Motor neuron (in vitro differentiated cells): ENCODE measurements around the gene HEPHL1. TPM values are rescaled to one million over a fixed set of nuclear protein-coding genes. Genes with fewer than 3 reads are reported as not detected.
"Not testable (repeated sequence)": the region's sequence is repeated elsewhere in the genome, so short reads cannot be mapped to it uniquely, and the experiment has no call there.

Source experiments
- ATAC-seq, 8 experiments: fragments of 200-7000 bp; cut with Tn5 transposase; replicated peaks in 6 of 8; 2 replicates each; pipeline ENCODE4 v1.8.0; 2021; ENCODE audit warnings: mild to moderate bottlenecking in 8 of 8, moderate library complexity in 8 of 8
- H3K27ac ChIP-seq, 2 donors: fragments of 250-450 bp; sonication (Bioruptor Pico); 2 replicates each; pipeline ENCODE4 v1.9.0; 2021; ENCODE audit warnings: antibody characterized with exemption in 2 of 2, mild to moderate bottlenecking in 2 of 2, moderate library complexity in 1 of 2
- H3K4me1 ChIP-seq, 2 donors: fragments of 250-450 bp; sonication (Bioruptor Pico); replicated peaks in 1 of 2; 2 replicates each; pipeline ENCODE4 v1.6.1; 2021; ENCODE audit warnings: antibody characterized with exemption in 2 of 2, mild to moderate bottlenecking in 2 of 2, moderate library complexity in 1 of 2
- H3K4me3 ChIP-seq, 5 donors: fragments of 250-450 bp; sonication (Bioruptor Pico); 2 replicates each; pipeline ENCODE4 v1.9.0; 2021; ENCODE audit warnings: antibody characterized with exemption in 5 of 5, mild to moderate bottlenecking in 5 of 5, moderate library complexity in 4 of 5
- WGBS, 10 experiments: fragments of 450-650 bp; shearing (Covaris generic); methylation state at CpG; one replicate each; pipeline ENCODE4 v1.0.0; 2022; 5-methylcytosine and 5-hydroxymethylcytosine counted together
- in situ Hi-C, 9 experiments: fragments of 400-800 bp; cut with MboI; loops; one replicate each; pipeline ENCODE4 v1.15.0; 2021; ENCODE audit warnings: low sequenced_read_pairs in 9 of 9, low pct_unique_long_range_greater_than_20kb in 2 of 9; ENCODE audit not compliant: unreplicated experiment in 9 of 9
- total RNA-seq, 8 experiments: library from RNA; unstranded; fragments of 300-600 nt; gene quantifications; 2 replicates each; pipeline versions ENCODE4 v1.2.3 to v1.2.4, GENCODE V29; 2022

Gene HEPHL1, protein sequence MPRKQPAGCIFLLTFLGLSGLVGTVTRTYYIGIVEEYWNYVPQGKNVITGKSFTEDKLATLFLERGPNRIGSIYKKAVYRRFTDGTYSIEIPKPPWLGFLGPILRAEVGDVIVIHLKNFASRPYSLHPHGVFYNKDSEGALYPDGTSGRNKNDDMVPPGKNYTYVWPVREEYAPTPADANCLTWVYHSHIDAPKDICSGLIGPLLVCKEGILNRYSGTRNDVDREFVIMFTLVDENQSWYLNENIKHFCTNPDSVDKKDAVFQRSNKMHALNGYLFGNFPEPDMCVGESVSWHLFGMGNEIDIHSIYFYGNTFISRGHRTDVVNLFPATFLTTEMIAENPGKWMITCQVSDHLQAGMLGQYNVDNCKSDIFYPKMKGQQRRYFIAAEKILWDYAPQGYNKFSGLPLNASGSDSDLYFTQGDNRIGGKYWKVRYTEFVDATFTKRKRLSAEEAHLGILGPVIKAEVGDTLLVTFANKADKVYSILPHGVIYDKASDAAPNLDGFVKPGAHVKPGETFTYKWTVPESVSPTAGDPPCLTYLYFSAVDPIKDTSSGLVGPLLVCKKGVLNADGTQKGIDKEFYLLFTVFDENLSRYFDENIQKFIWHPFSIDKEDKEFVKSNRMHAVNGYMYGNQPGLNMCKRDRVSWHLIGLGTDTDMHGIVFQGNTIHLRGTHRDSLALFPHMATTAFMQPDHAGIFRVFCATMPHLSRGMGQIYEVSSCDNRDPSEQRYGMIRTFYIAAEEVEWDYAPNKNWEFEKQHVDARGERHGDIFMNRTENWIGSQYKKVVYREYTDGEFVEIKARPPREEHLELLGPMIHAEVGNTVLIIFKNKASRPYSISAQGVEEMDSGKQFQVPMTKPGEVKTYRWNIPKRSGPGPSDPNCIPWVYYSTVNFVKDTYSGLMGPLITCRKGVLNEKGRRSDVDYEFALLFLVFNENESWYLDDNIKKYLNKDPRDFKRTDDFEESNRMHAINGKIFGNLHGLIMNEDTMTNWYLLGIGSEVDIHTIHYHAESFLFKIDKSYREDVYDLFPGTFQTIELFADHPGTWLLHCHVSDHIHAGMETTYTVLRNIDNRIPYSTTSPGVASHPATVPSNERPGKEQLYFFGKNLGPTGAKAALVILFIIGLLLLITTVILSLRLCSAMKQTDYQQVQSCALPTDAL
- under 1 TPM in 6 of 8 experiments, not detected in 2; under 0.01 to 0.14 (median 0.09) TPM for total RNA-seq

- Histone ChIP-seq H3K27ac (no peak within 1 kb of the TSS), H3K4me3 (no peak within 1 kb of the TSS), H3K4me1 (no peaks in the 10 kb centered on the region)
- WGBS, 10 experiments, result 0 to 86% (median 66%) methylated on average over 2 to 8 of the region's 11 CpGs; no CpG with 5 or more reads in 3 of the 10 experiments
- in situ Hi-C loops, result no loop called here
- ATAC-seq, result no peak
Observed at GRCh38 chr11:94020777-94021481, at the start of gene HEPHL1. Gene HEPHL1, plus strand, starts transcription at chr11:94021354. Its CDS starts 15 bp downstream, at chr11:94021369.

DNA sequence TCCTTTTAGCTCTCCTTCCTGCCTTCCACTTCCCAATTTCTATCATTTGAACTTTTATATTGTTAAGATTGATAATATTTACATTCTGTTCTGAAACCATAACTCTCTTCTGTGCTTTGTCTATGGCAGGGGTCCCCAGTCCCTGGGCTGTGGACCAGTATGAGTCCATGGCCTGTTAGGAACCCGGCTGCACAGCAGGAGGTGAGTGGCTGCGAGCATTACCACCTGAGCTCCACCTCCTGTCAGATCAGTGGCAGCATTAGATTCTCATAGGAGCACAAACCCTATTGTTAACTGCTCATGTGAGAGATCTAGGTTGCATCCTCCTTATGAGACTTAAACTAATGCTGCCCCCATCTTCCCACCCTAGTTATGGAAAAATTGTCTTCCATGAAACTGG is 48.4 kb upstream of the HEPHL1 start:
- 0 to 86% (median 55%) methylated on average over 1 to 2 of the region's 2 CpGs; no CpG with 5 or more reads in 6 of the 10 experiments for WGBS, 10 experiments
- Histone ChIP-seq H3K4me1 (no peaks in the 10 kb centered on the region), H3K27ac (no peak overlapping the region), H3K4me3 (no peak overlapping the region)
- no peak for ATAC-seq
- in situ Hi-C loops, result no loop called here

DNA sequence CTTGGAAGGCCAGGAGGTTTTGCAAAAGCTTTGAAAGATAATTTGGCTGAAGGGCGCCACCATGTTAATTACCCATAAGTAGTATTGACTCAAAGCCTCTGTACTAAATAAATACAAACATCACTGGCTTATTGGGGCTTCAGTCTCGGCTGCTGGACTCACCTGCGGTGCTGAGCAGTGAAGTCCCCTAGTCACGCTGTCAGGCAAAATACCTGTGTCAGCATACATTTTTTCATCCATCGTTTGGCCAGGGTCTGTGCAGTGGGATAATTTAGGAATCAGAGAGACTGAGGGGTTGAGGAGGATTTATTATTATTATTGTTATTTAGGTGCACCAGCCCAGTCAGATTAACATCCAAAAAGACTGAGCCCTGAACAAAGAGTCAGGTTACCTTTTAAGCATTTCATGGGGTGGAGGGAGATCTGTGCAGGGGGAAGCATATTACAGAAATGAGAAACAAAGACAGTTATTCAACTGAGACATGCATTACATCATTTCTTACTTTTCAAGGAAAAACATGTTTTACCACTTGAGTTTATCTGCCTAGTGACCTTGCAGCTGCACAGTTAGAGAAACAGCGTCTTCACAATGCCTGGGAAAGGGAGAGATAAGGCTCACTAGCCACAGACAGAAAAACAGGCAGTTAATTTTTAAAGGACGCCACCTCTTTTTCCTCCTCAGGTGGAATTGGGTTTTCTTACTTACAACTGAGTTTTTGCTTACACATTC is 47.7 kb upstream of the HEPHL1 start:
- ATAC-seq, H3K4me1 ChIP-seq, in situ Hi-C loops, H3K27ac ChIP-seq, H3K4me3 ChIP-seq: not testable (repeated sequence)
- 10 to 91% (median 72%) methylated on average over 2 to 6 of the region's 7 CpGs for WGBS, 10 experiments

GRCh38 chr11:93974759-93975158 is 46.4 kb upstream of the HEPHL1 start:
- H3K4me3 ChIP-seq, result no peak overlapping the region
- ATAC-seq, result no peak
- in situ Hi-C loops, result no loop called here
- H3K4me1 ChIP-seq, result no peaks in the 10 kb centered on the region
- H3K27ac ChIP-seq, result no peak overlapping the region

GRCh38 chr11:93976577-93977254 is 44.4 kb upstream of the HEPHL1 start:
- ATAC-seq, in situ Hi-C loops, H3K4me3 ChIP-seq, H3K4me1 ChIP-seq, H3K27ac ChIP-seq: not testable (repeated sequence)
- WGBS, 10 experiments, result 0 to 80% (median 60%) methylated on average over 1 to 3 of the region's 3 CpGs; no CpG with 5 or more reads in 4 of the 10 experiments

DNA sequence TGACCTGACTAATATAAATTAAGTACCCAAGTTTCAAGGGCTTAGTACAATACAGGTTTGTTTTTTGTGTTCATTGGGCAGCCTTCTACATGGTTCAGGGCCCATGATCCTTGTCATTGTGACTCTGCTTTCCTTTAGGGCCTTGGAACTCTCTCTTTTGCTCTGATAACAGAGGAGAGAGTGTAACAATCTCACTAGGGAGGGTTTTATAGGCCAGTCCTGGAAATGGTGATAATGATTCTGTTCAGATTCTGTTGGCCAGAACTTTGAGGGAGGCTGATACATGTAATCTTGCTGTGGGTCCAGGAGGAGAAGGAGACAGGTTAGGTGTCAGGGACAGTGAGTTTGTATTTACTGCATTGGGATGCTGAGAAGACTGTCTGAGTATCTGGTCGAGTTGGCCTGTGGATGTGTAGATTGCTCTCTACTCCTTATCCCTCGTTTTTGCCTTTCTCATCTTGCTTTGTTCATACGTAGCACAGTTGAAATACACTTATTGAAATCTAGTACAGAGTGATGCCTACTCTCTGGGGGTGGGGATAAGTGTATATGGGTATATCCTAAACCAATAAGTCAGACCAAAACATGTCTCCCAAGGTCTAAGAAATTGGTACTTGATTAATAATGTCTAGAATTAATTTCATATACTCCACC is 37.5 kb upstream of the HEPHL1 start:
- ATAC-seq, result no peak
- in situ Hi-C loops, result no loop called here
- Histone ChIP-seq H3K4me1 (no peaks in the 10 kb centered on the region), H3K4me3 (no peak overlapping the region), H3K27ac (no peak overlapping the region)
- WGBS, 10 experiments, result 0 to 64% (median 31%) methylated on average over 1 to 3 of the region's 3 CpGs; no CpG with 5 or more reads in 3 of the 10 experiments

GRCh38 chr11:93984196-93984567 is 37.0 kb upstream of the HEPHL1 start:
- H3K4me1 ChIP-seq, result no peaks in the 10 kb centered on the region
- H3K27ac ChIP-seq, result no peak overlapping the region
- in situ Hi-C loops, result no loop called here
- WGBS, 10 experiments, result 0 to 90% (median 74%) methylated on average over 1 of the region's 1 CpG; no CpG with 5 or more reads in 6 of the 10 experiments
- H3K4me3 ChIP-seq, result no peak overlapping the region
- ATAC-seq, result peak in 2 of 8 experiments; percentile 56 to 72

- no peak for ATAC-seq
Observed at GRCh38 chr11:93984936-93985335, 36.2 kb upstream of the HEPHL1 start.

GRCh38 chr11:93986716-93987115 is 34.4 kb upstream of the HEPHL1 start:
- in situ Hi-C loops, result no loop called here
- ATAC-seq, result peak in 2 of 8 experiments; percentile 61 to 70
- WGBS, 10 experiments, result 0 to 81% (median 40%) methylated on average over 1 to 3 of the region's 3 CpGs; no CpG with 5 or more reads in 3 of the 10 experiments
- H3K4me3 ChIP-seq, result no peak overlapping the region
- no peak overlapping the region for H3K27ac ChIP-seq
- no peaks in the 10 kb centered on the region for H3K4me1 ChIP-seq

More at GRCh38 chr11:93984936-93985335, 36.2 kb upstream of the HEPHL1 start:
- Histone ChIP-seq H3K27ac (no peak overlapping the region), H3K4me1 (no peaks in the 10 kb centered on the region), H3K4me3 (no peak overlapping the region)
- 0 to 100% (median 44%) methylated on average over 1 to 2 of the region's 2 CpGs; no CpG with 5 or more reads in 1 of the 10 experiments for WGBS, 10 experiments
- in situ Hi-C loops, result no loop called here

- ATAC-seq, result no peak
- in situ Hi-C loops, result no loop called here
- Histone ChIP-seq H3K4me1 (no peaks in the 10 kb centered on the region), H3K27ac (no peak overlapping the region), H3K4me3 (no peak overlapping the region)
- WGBS, 10 experiments, result 0 to 100% (median 62%) methylated on average over 1 of the region's 1 CpG; no CpG with 5 or more reads in 2 of the 10 experiments
Observed at GRCh38 chr11:93988455-93988854, 32.7 kb upstream of the HEPHL1 start.

GRCh38 chr11:93988912-93989311 is 32.2 kb upstream of the HEPHL1 start:
- in situ Hi-C loops, result no loop called here
- 0 to 100% (median 69%) methylated on average over 1 to 3 of the region's 3 CpGs; no CpG with 5 or more reads in 1 of the 10 experiments for WGBS, 10 experiments

More at GRCh38 chr11:93988912-93989311, 32.2 kb upstream of the HEPHL1 start:
- no peak overlapping the region for H3K27ac ChIP-seq
- no peak overlapping the region for H3K4me3 ChIP-seq
- ATAC-seq, result no peak
- no peaks in the 10 kb centered on the region for H3K4me1 ChIP-seq
